HG03575 (cell line): Measurements from ENCODE around the gene MAP1LC3B2.

Experiments
- ATAC-seq: cut with Tn5 transposase; IDR thresholded peaks from one replicate; pipeline ENCODE4 v1.9.1; 2021; ENCODE audit not compliant: unreplicated experiment, insufficient number of reproducible peaks, low FRiP score; ENCODE audit errors: extremely low read depth

MAP1LC3B2 gene

GRCh38 chr12:116604951-116605641 lies 45.9 kb downstream of the MAP1LC3B2 start:
- no peak for ATAC-seq

- no peak for ATAC-seq
Observed at GRCh38 chr12:116606397-116606796, 47.2 kb downstream of the MAP1LC3B2 start.

GRCh38 chr12:116607039-116607438 lies 47.9 kb downstream of the MAP1LC3B2 start:
- ATAC-seq = no peak

- no peak for ATAC-seq
Observed at GRCh38 chr12:116609319-116610114, 50.3 kb downstream of the MAP1LC3B2 start.

- ATAC-seq = no peak
Observed at GRCh38 chr12:116610971-116611541, 51.9 kb downstream of the MAP1LC3B2 start.

- ATAC-seq = no peak
Observed at GRCh38 chr12:116612436-116612835, 53.3 kb downstream of the MAP1LC3B2 start.

GRCh38 chr12:116613256-116613655 lies 54.1 kb downstream of the MAP1LC3B2 start:
- no peak for ATAC-seq

- no peak for ATAC-seq
Observed at GRCh38 chr12:116614194-116614915, 55.2 kb downstream of the MAP1LC3B2 start.

- no peak for ATAC-seq
Observed at GRCh38 chr12:116615141-116615861, 56.1 kb downstream of the MAP1LC3B2 start.

- ATAC-seq = no peak
Observed at GRCh38 chr12:116616536-116617248, 57.5 kb downstream of the MAP1LC3B2 start.

- no peak for ATAC-seq
Observed at GRCh38 chr12:116619246-116619645, 60.1 kb downstream of the MAP1LC3B2 start.

- no peak for ATAC-seq
Observed at GRCh38 chr12:116620124-116620491, 60.9 kb downstream of the MAP1LC3B2 start.

- ATAC-seq = no peak
Observed at GRCh38 chr12:116620492-116621191, 61.5 kb downstream of the MAP1LC3B2 start.

GRCh38 chr12:116621194-116621593 lies 62.0 kb downstream of the MAP1LC3B2 start:
- no peak for ATAC-seq

GRCh38 chr12:116624516-116624915 lies 65.3 kb downstream of the MAP1LC3B2 start:
- no peak for ATAC-seq

GRCh38 chr12:116626153-116626552 lies 67.0 kb downstream of the MAP1LC3B2 start:
- ATAC-seq = no peak
